A673 (cell line): Measurements from ENCODE around the gene DCK. TPM values are rescaled to one million over a fixed set of nuclear protein-coding genes. Genes with fewer than 3 reads are reported as not detected.

ENCODE experiments used
- Bru-seq: library from RNA; stranded (reverse); fragments of 400-500 nt; gene quantifications from one replicate; lab custom pipeline; 2021; lab: Mats Ljungman, UMichigan
- BruChase-seq, 2 experiments: library from RNA; stranded (reverse); fragments of 400-500 nt; gene quantifications; one replicate each; lab custom pipeline; 2021; lab: Mats Ljungman, UMichigan
- BruUV-seq: library from RNA; stranded (reverse); fragments of 400-500 nt; replicated peaks from 2 replicates; lab custom pipeline; 2021; lab: Mats Ljungman, UMichigan
- CTCF ChIA-PET: fragments of 300-600 bp; sonication (Branson Sonifier 250); formaldehyde crosslinking; loops from one replicate; lab custom pipeline; 2022; ENCODE audit warnings: antibody characterized with exemption; lab: Charles Lee
- POLR2A ChIA-PET: fragments of 300-600 bp; sonication (Branson Sonifier 250); formaldehyde crosslinking; loops from one replicate; lab custom pipeline; 2022; ENCODE audit warnings: antibody characterized with exemption; ENCODE audit not compliant: low non-redundant PET; lab: Charles Lee
- DNase-seq: peaks from one replicate; pipeline ENCODE4 v3.0.0-alpha.2; 2015; ENCODE audit warnings: low spot score
- H3K27ac ChIP-seq: fragments of 200-600 bp; sonication (generic); 2 replicates; pipeline ENCODE4 v1.5.1; 2016; ENCODE audit warnings: mixed run types, low read depth, mild to moderate bottlenecking, mixed read lengths, antibody characterized with exemption, low read length; ENCODE audit not compliant: poor library complexity, severe bottlenecking
- H3K27me3 ChIP-seq: fragments of 200-600 bp; sonication (generic); replicated peaks from 2 replicates; pipeline ENCODE4 v1.6.1; 2017; ENCODE audit warnings: mixed run types, low read depth, mild to moderate bottlenecking, mixed read lengths, antibody characterized with exemption, low read length; ENCODE audit not compliant: insufficient read depth, poor library complexity
- H3K36me3 ChIP-seq: fragments of 200-600 bp; sonication (generic); 2 replicates; pipeline ENCODE4 v1.6.1; 2016; ENCODE audit warnings: mixed run types, mild to moderate bottlenecking, mixed read lengths, antibody characterized with exemption, low read length; ENCODE audit not compliant: insufficient read depth, poor library complexity, severe bottlenecking
- H3K4me1 ChIP-seq: fragments of 200-600 bp; sonication (generic); 2 replicates; pipeline ENCODE4 v1.6.1; 2017; ENCODE audit warnings: mixed run types, mild to moderate bottlenecking, mixed read lengths, antibody characterized with exemption, low read length; ENCODE audit not compliant: insufficient read depth, poor library complexity, severe bottlenecking
- H3K4me3 ChIP-seq: fragments of 200-600 bp; sonication (generic); 2 replicates; pipeline ENCODE4 v1.5.1; 2016; ENCODE audit warnings: low read depth, mixed run types, mild to moderate bottlenecking, mixed read lengths, low read length; ENCODE audit not compliant: poor library complexity, severe bottlenecking
- H3K9me3 ChIP-seq: fragments of 200-600 bp; sonication (generic); 2 replicates; pipeline ENCODE4 v1.6.1; 2016; ENCODE audit warnings: mixed run types, low read depth, mild to moderate bottlenecking, mixed read lengths, antibody characterized with exemption, low read length; ENCODE audit not compliant: poor library complexity, severe bottlenecking
- EZH2 ChIP-seq: fragments of 200-600 bp; sonication (generic); IDR thresholded peaks from 2 replicates; pipeline ENCODE4 v1.6.1; 2017; ENCODE audit warnings: borderline replicate concordance, low read depth, mild to moderate bottlenecking, mixed read lengths, antibody characterized with exemption, low read length; ENCODE audit not compliant: poor library complexity, severe bottlenecking
- intact Hi-C: fragments of 100-400 bp; cut with micrococcal nuclease; formaldehyde crosslinking; loops from one replicate; pipeline ENCODE4 v1.10.0; 2022; ENCODE audit not compliant: unreplicated experiment
- long read RNA-seq: library from polyadenylated mRNA; stranded (forward); transcript quantifications from one replicate; pipeline ENCODE4 v2.0.0, GENCODE V29; 2022
- total RNA-seq: library from RNA; stranded (reverse); gene quantifications from 2 replicates; pipeline ENCODE4 v1.2.3, GENCODE V29; 2021
- TF ChIP-seq, protein P1 (sequence below): fragments of 300-800, 200-600 bp; sonication (generic); conservative IDR thresholded peaks from 2 replicates; pipeline ENCODE4 v1.5.1; 2017; ENCODE audit warnings: low read depth, mild to moderate bottlenecking, antibody characterized with exemption, low read length, moderate library complexity, mixed read lengths

The DCK gene
- total RNA-seq = 18.4 and 20.3 TPM in 2 replicates
- percentile 77 among the genes with signal in this experiment for Bru-seq, nascent RNA
- BruChase-seq, experiment 1, labeled RNA remaining after a 2-hour chase = percentile 71 among the genes with signal in this experiment
- percentile 72 among the genes with signal in this experiment for BruChase-seq, experiment 2, labeled RNA remaining after a 6-hour chase
- long read RNA-seq, transcript DCK-201 (7 exons, 2,716 nt) = major isoform, 127 of 141 reads
- long read RNA-seq, transcript DCK-202 (7 exons, 2,683 nt) = minor isoform, 5 of 141 reads
- long read RNA-seq, partial matches to known transcripts = 0 of 141 reads
- long read RNA-seq, other reads (novel, unspliced or antisense) = 9 of 141 reads

DNA sequence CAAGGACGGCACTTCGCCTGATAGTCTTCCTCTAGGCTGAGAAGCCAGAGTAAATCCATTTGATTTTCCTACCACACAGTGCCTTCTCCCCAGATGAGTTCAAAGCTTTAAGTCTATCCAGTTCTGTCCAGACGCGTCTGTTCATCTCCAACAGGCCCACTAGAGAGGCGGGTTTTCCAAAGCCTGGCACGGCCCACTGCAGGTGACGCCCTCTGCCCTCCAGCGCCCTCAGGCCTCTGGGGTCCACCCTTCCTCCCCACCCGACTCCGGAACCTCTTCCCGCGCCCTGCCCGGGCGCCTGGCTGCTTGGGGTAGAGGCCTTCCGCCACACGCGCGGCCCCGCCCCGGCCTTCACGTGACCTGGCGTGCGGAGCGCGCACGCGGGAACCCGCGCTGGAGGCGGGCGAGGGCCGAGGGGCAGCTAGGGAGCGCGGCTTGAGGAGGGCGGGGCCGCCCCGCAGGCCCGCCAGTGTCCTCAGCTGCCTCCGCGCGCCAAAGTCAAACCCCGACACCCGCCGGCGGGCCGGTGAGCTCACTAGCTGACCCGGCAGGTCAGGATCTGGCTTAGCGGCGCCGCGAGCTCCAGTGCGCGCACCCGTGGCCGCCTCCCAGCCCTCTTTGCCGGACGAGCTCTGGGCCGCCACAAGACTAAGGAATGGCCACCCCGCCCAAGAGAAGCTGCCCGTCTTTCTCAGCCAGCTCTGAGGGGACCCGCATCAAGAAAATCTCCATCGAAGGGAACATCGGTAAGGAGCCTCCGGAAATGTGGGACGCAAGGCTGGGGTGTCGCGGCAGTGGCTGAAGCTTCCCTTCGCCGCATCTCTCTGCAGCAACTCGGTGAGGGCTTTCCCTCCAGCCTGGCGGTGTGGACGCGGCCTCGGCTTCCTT lies at the start of gene DCK:
Gene DCK (plus strand): TSS at position 469 of the 888 bp plus-strand sequence. CDS start 187 bp downstream, at position 656.
- no TSS peak for BruUV-seq
- intact Hi-C loops = no loop called here
- Histone ChIP-seq H3K27me3 (no peaks in the 10 kb centered on the region), H3K36me3 (peaks cover 12% of the 10 kb centered on the region), H3K4me3 (peak within 1 kb of the TSS; percentile 80), H3K27ac (peak within 1 kb of the TSS; percentile 83), H3K9me3 (no peaks in the 10 kb centered on the region), H3K4me1 (no peaks in the 10 kb centered on the region)
- ChIA-PET CTCF (interaction anchor here (0.6 kb wide), 1 partner anchor 16 kb away, joined by 3 read pairs; no protein-coding TSS in a partner anchor), POLR2A (interaction anchor here (0.7 kb wide), 1 partner anchor 36 kb away, joined by 4 read pairs; no protein-coding TSS in a partner anchor)
- DNase-seq = peak; percentile 80
- TF ChIP-seq EZH2 = no peak
- TF ChIP-seq, protein P1, sequence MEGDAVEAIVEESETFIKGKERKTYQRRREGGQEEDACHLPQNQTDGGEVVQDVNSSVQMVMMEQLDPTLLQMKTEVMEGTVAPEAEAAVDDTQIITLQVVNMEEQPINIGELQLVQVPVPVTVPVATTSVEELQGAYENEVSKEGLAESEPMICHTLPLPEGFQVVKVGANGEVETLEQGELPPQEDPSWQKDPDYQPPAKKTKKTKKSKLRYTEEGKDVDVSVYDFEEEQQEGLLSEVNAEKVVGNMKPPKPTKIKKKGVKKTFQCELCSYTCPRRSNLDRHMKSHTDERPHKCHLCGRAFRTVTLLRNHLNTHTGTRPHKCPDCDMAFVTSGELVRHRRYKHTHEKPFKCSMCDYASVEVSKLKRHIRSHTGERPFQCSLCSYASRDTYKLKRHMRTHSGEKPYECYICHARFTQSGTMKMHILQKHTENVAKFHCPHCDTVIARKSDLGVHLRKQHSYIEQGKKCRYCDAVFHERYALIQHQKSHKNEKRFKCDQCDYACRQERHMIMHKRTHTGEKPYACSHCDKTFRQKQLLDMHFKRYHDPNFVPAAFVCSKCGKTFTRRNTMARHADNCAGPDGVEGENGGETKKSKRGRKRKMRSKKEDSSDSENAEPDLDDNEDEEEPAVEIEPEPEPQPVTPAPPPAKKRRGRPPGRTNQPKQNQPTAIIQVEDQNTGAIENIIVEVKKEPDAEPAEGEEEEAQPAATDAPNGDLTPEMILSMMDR = no peak

DNA sequence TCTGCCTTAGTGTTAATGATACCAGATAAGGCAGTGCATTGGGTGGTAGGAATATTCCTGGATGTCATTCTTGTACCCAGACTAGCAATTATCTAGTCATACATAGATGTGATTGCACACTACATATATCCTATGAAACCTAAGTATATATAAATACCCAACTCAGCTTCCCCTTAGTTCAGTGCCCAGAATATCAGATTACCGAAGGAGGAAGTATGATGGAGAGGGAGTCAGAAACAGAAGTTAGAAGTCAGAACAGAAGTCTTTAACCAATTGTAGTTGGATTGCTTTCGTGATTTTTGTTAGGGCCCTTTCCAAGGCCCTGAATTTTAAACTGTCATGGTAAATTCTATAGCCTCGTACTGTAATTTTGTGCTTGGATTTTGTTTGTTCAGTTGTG lies 48.4 kb upstream of the DCK start:
- Histone ChIP-seq H3K9me3 (no peaks in the 10 kb centered on the region), H3K4me1 (no peaks in the 10 kb centered on the region), H3K27me3 (no peaks in the 10 kb centered on the region), H3K36me3 (no peaks in the 10 kb centered on the region), H3K27ac (no peak overlapping the region), H3K4me3 (no peak overlapping the region)
- DNase-seq = no peak
- TF ChIP-seq, protein P1 = no peak
- CTCF ChIA-PET = no interaction called here
- no TSS peak for BruUV-seq
- intact Hi-C loops = no loop called here
- POLR2A ChIA-PET = no interaction called here

DNA sequence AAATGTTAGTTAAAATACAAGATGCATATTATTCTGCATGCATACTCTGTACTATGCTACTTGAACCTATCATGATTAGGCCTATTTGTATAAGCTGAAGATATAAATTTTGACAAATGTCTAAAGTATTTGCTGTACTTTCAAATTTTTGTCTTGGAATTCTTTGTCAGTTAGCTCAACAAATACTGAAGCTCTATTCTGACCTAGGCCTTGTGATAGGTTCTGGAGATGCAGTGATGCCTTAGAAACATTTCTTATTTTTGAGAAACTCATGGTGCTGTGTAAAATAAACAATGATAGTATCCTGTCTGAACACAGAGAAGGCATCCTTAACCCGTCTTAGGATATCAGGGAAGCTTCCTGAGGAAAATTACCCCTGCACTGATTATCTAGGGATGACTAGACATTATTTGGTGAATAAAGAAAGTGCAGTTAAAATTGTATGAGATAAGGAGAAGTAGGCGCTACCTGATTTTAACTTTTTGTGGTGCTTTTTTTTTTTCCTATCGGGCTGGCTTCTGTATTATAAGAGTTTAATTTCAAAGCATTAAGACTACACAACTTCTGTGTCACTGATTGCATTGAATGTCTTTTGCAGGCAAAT lies 47.9 kb upstream of the DCK start:
- Histone ChIP-seq H3K4me3 (no peak overlapping the region), H3K27me3 (no peaks in the 10 kb centered on the region), H3K27ac (no peak overlapping the region), H3K9me3 (no peaks in the 10 kb centered on the region), H3K36me3 (no peaks in the 10 kb centered on the region), H3K4me1 (no peaks in the 10 kb centered on the region)
- no TSS peak for BruUV-seq
- TF ChIP-seq EZH2 = no peak
- TF ChIP-seq, protein P1 = no peak
- ChIA-PET POLR2A (no interaction called here), CTCF (interaction anchor here (0.7 kb wide), 1 partner anchor 23 kb away, joined by 9 read pairs; no protein-coding TSS in a partner anchor)
- no peak for DNase-seq
- intact Hi-C loops = no loop called here
